Ecto neural progenitor cell (in vitro differentiated cells): ENCODE measurements around the gene ASTL.

Source experiments
- DNase-seq: peaks from one replicate; pipeline ENCODE4 v3.0.0-alpha.2; 2018; ENCODE audit warnings: low spot score

Gene ASTL

GRCh38 chr2:96129528-96130120 is 8.7 kb downstream of the ASTL start:
- no peak for DNase-seq

- no peak for DNase-seq
Measured at GRCh38 chr2:96128456-96128855, 9.8 kb downstream of the ASTL start.

GRCh38 chr2:96124406-96125265 is 13.7 kb downstream of the ASTL start:
- no peak for DNase-seq

DNA sequence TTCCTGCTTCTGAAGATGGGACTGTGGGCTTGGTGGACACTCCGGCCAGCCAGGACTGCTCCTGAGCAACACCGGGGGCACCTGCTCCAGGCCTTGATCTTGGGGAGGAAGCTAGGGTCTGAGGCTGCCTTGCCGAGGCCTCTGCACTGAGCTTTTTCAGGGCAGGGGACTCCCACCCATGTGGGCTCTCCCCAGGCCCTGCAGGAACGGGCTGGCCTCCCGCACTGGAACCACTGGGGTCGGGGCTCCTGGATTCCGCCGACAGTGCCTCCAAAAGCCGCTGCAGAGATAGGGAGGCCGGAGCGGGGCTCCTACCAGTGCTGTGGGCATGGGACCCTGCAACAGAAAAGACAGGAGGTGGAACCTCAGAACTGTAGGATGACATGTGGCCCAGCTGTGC is 14.4 kb downstream of the ASTL start:
- DNase-seq = no peak

DNA sequence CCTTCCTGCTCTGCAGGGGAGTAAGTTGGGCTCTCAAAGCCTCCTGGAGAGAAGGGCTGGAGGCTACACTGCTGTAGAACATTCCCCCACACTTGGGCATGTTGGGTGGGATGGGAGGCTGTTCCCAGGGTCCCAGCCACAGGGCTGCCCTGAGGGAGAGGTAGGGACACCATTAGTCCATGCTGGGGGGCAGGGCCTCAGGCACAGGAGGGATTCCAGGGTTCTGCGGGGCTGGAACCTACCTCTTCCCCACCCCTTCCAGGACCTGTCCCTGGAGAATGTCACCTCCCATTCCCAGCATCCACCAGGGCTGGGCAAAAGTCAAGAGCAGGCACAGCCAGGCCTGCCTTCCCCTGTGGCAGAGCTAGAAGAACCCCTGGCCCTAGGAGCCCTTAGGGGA is 15.0 kb downstream of the ASTL start:
- DNase-seq = no peak

- no peak for DNase-seq
Measured at GRCh38 chr2:96122391-96122790, 15.9 kb downstream of the ASTL start.

- no peak for DNase-seq
Measured at GRCh38 chr2:96121414-96121813, 16.9 kb downstream of the ASTL start.

DNA sequence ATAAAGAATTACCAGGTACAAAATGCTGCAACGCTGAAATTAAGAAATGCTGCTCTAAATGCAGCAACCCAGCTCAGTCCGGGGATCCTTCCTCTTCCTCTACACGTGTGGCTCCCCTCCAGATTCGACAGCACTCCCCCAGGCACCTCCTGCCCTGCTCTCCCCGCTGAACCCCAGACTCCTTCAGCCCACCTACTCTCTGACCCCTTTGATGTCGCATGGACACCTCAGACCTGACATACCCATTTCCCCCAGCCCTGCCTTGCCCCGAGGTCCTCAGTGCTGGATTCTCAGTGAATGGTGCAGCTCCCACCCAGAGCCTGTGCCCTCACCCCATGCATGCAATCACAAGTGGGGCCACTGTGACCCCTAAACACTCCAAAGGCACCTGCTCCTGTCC is 17.3 kb downstream of the ASTL start:
- no peak for DNase-seq

DNA sequence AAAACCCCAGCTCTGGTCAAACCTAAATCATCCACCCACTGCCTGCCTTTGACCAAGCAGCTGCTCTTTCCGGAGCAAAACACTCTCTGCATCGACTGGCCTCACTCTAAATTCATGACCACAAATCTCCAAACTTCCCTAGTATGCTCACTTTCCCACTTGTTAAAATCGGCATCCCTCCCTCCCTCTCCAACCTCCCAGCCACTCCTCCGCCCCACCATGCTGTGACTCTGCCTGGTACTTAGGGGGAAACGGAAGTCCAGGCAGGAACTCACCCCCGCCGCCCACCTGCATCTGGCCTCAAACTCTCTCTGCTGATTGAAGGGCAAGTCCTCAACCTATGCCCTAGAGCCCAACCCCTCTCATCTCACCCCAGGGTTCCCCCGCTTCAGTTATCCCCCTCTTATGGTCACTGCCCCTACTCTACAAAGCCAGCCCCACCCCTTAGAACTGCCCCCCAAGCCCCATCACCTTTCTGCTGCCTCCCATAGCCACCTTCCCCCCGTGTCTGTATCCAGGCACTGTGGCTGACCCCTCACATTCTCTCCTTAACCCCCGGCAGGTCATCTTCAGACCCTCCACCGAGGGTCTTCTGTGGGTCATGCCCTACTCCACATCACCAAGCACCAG is 18.1 kb downstream of the ASTL start:
- DNase-seq = no peak

- no peak for DNase-seq
Measured at GRCh38 chr2:96119389-96119751, 18.9 kb downstream of the ASTL start.

DNA sequence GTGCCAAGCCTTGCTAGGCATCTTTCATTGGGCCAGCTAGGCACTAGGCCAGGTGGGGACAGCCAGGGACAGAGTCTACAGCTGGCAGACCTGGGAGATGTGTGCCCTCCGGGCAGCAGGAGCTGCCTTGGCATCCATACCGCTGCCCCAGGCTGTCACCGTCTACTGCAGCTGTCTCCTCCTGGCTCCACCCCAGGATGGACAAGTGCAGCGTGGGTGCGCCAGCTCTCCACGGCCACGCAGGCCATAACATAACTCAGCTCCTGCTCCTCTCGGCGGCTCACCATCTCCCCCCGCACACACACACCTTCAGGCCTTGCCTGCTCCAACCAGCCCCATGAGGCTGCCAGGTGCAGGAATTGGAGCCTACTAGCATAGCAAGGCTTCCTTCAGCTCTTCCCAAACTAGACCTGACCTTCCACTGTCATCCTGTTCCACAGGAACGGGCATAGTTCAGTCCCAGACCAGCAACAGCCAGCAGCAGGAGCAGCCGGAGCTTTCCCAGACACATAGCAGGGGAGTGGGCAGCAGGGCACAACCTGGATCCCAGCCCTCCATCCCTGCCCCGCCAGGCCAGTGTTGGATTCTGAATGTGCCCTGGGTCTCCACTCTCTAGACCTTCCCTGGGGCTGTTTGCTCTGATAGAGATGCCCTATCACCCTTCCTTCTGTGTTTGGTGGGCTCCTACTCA is 19.5 kb downstream of the ASTL start:
- DNase-seq = no peak

- no peak for DNase-seq
Measured at GRCh38 chr2:96117701-96118588, 20.4 kb downstream of the ASTL start.

GRCh38 chr2:96116879-96117533 is 21.3 kb downstream of the ASTL start:
- peak; percentile 80 for DNase-seq

- peak; percentile 86 for DNase-seq
Measured at GRCh38 chr2:96116424-96116878, 21.9 kb downstream of the ASTL start, which contains the start of gene ADRA2B. Gene ADRA2B (minus strand): TSS chr2:96116571. CDS start chr2:96116149, 422 bp downstream.

DNA sequence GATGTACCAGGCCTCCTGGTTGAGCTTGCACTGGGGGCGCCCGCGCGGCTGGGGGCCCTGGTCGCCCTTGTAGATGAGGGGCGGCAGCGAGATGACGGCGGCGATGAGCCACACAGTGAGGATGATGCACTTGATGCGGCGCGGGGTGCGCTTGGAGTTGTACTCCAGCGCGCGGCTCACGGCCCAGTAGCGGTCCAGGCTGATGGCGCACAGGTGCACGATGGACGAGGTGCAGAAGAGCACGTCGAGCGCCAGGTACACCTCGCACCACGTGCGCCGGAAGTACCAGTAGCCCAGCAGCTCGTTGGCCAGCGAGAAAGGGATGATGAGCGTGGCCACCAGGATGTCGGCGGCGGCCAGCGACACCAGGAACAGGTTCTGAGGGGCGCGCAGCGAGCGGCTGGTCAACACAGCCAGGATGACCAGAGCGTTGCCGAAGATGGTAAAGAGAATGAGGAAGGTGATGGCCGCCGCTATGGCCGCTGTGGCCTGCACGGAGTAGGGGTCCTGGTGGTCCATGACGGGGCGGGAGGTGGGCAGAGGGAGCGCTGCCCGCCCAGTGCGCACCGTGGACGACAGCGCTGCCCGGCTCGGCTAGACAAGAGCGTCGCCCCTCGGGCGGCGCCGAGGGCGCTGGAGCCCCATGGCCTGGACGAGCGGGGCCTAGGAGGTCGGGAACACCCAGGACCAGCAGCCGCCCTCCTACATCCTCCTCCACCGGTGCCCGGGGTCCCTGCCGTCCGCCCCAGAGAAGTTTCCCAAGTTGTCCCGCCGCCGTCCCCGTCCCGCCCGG is 22.5 kb downstream of the ASTL start:
- no peak for DNase-seq

- DNase-seq = no peak
Measured at GRCh38 chr2:96114903-96115581, 23.3 kb downstream of the ASTL start.

DNA sequence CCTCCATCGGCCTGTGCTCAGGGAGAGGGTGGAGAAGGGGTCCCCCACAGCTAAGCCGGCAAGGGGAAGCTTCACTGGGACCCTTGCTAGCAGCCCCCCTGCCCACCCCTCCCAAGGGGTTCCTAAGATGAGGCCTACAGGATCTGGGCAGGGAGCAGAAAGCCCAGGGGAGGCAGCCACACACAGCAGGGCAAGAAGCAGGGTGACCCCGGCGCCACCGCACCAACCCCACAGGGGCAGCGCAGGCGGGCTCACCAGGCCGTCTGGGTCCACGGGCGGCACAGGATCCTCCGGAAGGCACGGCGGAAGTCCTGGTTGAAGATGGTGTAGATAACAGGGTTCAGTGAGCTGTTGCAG is 23.8 kb downstream of the ASTL start:
- DNase-seq = no peak

- DNase-seq = no peak
Measured at GRCh38 chr2:96113951-96114350, 24.4 kb downstream of the ASTL start.

DNA sequence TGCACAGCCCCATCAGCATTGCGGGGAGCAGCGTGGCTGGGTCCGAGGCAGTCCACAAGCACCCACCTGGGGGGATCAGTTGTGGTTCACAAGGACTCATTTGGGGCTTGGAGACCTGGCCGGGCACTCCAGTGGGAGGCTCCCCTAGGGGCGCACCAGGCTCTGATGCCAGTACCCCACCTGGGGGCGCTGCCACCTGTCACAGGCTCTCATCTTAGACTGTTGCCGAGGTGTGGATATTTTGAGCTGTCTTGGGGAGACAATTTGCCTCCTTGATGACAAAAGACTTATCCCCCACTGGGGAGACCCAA is 25.0 kb downstream of the ASTL start:
- no peak for DNase-seq
